ENCODE measurements around the gene TNKS2. TPM values are rescaled to one million over a fixed set of nuclear protein-coding genes. Genes with fewer than 3 reads are reported as not detected.

TNKS2 gene
- total and polyA plus RNA-seq, 2 of the 13 experiments (the other 11 are each of a cell fraction or from before 2014, with no cell fraction given) = 15.2 to 19.4 TPM

DNA sequence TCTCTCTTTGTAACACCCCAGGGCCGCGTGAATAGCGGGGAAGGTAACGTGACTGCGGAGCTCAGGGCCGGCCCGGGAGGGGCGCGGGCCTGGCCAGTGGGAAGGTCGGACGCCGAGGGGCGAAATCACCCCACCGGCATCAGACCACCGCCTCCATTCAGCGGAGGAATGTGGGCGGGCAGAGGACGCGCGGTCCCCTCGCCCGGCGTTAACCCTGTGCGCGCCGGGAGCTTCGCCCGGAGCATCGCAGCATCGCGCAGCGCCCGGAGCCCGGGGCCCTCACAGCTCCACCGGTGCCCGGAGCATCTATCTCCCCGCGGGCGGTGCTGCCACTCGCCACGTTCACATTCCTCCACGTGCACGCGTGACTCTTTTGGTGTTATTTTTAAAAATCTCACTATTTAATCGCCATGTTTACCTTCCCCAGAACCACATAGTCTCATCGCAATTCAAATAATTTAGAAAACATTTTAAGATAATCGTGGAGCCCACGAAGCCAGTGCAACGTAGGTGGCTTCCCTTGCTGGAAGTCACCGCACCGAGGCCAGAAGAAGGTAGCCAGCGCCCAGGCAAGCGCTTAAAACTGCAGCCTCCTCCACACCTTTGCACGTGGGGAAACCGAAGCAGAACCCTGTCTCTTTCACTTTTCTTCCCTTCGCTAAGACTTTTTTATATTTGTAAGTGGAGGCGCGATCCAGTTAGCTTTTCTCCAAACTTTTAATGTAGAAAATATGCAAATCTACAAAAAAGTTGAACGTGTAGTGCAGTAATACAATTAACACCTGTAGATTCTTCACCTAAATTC, 89.2 kb downstream of the TNKS2 start (continued):
- TF ChIP-seq HDAC2 (CRISPR knock-in tag; IDR thresholded peaks at IDR 0.05) (peak; percentile 58), ZSCAN9 (CRISPR knock-in tag; IDR thresholded peaks at IDR 0.05; ENCODE audit: borderline replicate concordance) (0 out of 2 replicates have a peak, but pooled peaks have one; percentile 33), KAT8 (CRISPR knock-in tag; IDR thresholded peaks at IDR 0.05) (peak; percentile 51; the same call in 1 of the 2 replicates), PCBP2 (optimal IDR thresholded peaks at IDR 0.05; ENCODE audit: low read depth, low read length, poor library complexity, severe bottlenecking) (no peak), PAX8 (CRISPR knock-in tag; IDR thresholded peaks at IDR 0.05; ENCODE audit: borderline replicate concordance) (no peak), MED8 (CRISPR knock-in tag; IDR thresholded peaks at IDR 0.05; ENCODE audit: insufficient replicate concordance) (peak; percentile 49), ZFY (CRISPR knock-in tag; IDR thresholded peaks at IDR 0.05) (peak; percentile 56), FOXK1 (CRISPR knock-in tag; IDR thresholded peaks at IDR 0.05; ENCODE audit: borderline replicate concordance, low read depth) (no peak), NFYB (CRISPR knock-in tag; IDR thresholded peaks at IDR 0.05) (peak; percentile 64), BHLHE40 (IDR thresholded peaks at IDR 0.05; ENCODE audit: low read length) (0 out of 2 replicates have a peak, but pooled peaks have one; percentile 31), NFYC (CRISPR knock-in tag; IDR thresholded peaks at IDR 0.05) (peak; percentile 69), CHD2 (IDR thresholded peaks at IDR 0.05; ENCODE audit: low read depth, low read length) (0 out of 2 replicates have a peak, but pooled peaks have one; percentile 19), ZNF790 (CRISPR knock-in tag; IDR thresholded peaks at IDR 0.05; ENCODE audit: borderline replicate concordance) (peak; percentile 71), MTA3 (CRISPR knock-in tag; IDR thresholded peaks at IDR 0.05) (no peak), MATR3 (CRISPR knock-in tag; IDR thresholded peaks at IDR 0.05) (no peak), CC2D1A (CRISPR knock-in tag; IDR thresholded peaks at IDR 0.05) (no peak), CBX2 (IDR thresholded peaks at IDR 0.05; ENCODE audit: low read depth, low read length) (no peak), CBX2 (CRISPR knock-in tag; IDR thresholded peaks at IDR 0.05; ENCODE audit: low read depth) (0 out of 2 replicates have a peak, but pooled peaks have one; percentile 77), ZBTB8A (CRISPR knock-in tag; IDR thresholded peaks at IDR 0.05; ENCODE audit: borderline replicate concordance, low read depth) (no peak), ISX (CRISPR knock-in tag; conservative IDR thresholded peaks at IDR 0.05) (no peak), ZNF17 (CRISPR knock-in tag; IDR thresholded peaks at IDR 0.05) (no peak), ZNF709 (CRISPR knock-in tag; IDR thresholded peaks at IDR 0.05) (peak; percentile 85; the same call in 1 of the 2 replicates)
- TF ChIP-seq, protein P1, sequence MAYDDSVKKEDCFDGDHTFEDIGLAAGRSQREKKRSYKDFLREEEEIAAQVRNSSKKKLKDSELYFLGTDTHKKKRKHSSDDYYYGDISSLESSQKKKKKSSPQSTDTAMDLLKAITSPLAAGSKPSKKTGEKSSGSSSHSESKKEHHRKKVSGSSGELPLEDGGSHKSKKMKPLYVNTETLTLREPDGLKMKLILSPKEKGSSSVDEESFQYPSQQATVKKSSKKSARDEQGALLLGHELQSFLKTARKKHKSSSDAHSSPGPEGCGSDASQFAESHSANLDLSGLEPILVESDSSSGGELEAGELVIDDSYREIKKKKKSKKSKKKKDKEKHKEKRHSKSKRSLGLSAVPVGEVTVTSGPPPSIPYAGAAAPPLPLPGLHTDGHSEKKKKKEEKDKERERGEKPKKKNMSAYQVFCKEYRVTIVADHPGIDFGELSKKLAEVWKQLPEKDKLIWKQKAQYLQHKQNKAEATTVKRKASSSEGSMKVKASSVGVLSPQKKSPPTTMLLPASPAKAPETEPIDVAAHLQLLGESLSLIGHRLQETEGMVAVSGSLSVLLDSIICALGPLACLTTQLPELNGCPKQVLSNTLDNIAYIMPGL (CRISPR knock-in tag; IDR thresholded peaks at IDR 0.05; ENCODE audit: borderline replicate concordance in 1 of 2, low read depth in 1 of 2) = 0 out of 4 replicates have a peak, but pooled peaks of 1 of the 2 experiments have one; percentile 23
- TF ChIP-seq, protein P2, sequence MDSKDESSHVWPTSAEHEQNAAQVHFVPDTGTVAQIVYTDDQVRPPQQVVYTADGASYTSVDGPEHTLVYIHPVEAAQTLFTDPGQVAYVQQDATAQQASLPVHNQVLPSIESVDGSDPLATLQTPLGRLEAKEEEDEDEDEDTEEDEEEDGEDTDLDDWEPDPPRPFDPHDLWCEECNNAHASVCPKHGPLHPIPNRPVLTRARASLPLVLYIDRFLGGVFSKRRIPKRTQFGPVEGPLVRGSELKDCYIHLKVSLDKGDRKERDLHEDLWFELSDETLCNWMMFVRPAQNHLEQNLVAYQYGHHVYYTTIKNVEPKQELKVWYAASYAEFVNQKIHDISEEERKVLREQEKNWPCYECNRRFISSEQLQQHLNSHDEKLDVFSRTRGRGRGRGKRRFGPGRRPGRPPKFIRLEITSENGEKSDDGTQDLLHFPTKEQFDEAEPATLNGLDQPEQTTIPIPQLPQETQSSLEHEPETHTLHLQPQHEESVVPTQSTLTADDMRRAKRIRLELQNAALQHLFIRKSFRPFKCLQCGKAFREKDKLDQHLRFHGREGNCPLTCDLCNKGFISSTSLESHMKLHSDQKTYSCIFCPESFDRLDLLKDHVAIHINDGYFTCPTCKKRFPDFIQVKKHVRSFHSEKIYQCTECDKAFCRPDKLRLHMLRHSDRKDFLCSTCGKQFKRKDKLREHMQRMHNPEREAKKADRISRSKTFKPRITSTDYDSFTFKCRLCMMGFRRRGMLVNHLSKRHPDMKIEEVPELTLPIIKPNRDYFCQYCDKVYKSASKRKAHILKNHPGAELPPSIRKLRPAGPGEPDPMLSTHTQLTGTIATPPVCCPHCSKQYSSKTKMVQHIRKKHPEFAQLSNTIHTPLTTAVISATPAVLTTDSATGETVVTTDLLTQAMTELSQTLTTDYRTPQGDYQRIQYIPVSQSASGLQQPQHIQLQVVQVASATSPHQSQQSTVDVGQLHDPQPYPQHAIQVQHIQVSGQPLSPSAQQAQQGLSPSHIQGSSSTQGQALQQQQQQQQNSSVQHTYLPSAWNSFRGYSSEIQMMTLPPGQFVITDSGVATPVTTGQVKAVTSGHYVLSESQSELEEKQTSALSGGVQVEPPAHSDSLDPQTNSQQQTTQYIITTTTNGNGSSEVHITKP (CRISPR knock-in tag; IDR thresholded peaks at IDR 0.05; ENCODE audit: low read depth) = 0 out of 2 replicates have a peak, but pooled peaks have one; percentile 27
- TF ChIP-seq, protein P3, sequence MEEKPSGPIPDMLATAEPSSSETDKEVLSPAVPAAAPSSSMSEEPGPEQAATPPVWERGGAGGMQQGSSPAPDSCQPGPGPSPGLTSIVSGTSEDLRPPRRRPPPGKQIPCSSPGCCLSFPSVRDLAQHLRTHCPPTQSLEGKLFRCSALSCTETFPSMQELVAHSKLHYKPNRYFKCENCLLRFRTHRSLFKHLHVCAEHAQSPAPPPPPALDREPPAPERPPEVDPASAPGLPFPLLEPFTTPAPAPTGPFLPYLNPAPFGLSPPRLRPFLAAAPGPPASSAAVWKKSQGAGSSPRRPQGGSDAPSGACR (CRISPR knock-in tag; IDR thresholded peaks at IDR 0.05) = peak; percentile 76; the same call in 1 of the 2 replicates
